Right atrium auricular region (tissue), 2 donors: ENCODE measurements around the gene GRK1. TPM values are rescaled to one million over a fixed set of nuclear protein-coding genes. Genes with fewer than 3 reads are reported as not detected.

Experiments
- DNase-seq: peaks from one replicate; pipeline ENCODE4 v3.0.0-alpha.2; 2019; ENCODE audit warnings: low spot score
- H3K27ac ChIP-seq, 2 donors: fragments of 200-600 bp; sonication (generic); 1 replicate in 1 of 2; 2 replicates in 1 of 2; pipeline ENCODE4 v1.5.1; 2016 to 2019
- H3K27me3 ChIP-seq, 2 donors: fragments of 200-600 bp; sonication (generic); one replicate each; pipeline versions ENCODE4 v1.5.1 to v1.6.0; 2017 to 2019
- H3K36me3 ChIP-seq: fragments of 200-600 bp; sonication (generic); one replicate; pipeline ENCODE4 v1.5.1; 2016
- H3K4me1 ChIP-seq, 2 donors: fragments of 200-600 bp; sonication (generic); one replicate each; pipeline versions ENCODE4 v1.5.1 to v1.6.0; 2017 to 2019
- H3K4me3 ChIP-seq, 2 donors: fragments of 200-600 bp; sonication (generic); 1 replicate in 1 of 2; 2 replicates in 1 of 2; pipeline ENCODE4 v1.5.1; 2017 to 2019; ENCODE audit warnings: mild to moderate bottlenecking in 1 of 2, moderate library complexity in 1 of 2
- H3K9me3 ChIP-seq, 2 donors: fragments of 200-600 bp; sonication (generic); one replicate each; pipeline ENCODE4 v1.5.1; 2019
- CTCF ChIP-seq, 2 donors: fragments of 200-600 bp; sonication (generic); IDR thresholded peaks; one replicate each; pipeline ENCODE4 v1.5.1; 2019; ENCODE audit warnings: antibody characterized with exemption in 2 of 2
- total RNA-seq, 2 donors: library from RNA; depleted of rRNA; stranded (reverse); fragments of >200 nt; gene quantifications; one replicate each; pipeline ENCODE4 v1.1.0, GENCODE V29; 2016

GRK1 gene
- total RNA-seq, 2 donors from 2014 or later: not detected

- Histone ChIP-seq H3K27me3 (no peaks in the 10 kb centered on the region), H3K9me3 (no peaks in the 10 kb centered on the region), H3K36me3 (no peaks in the 10 kb centered on the region), H3K4me1 (peaks cover 0 to 2% of the 10 kb centered on the region in 2 donors), H3K27ac (no peak overlapping the region), H3K4me3 (no peak overlapping the region)
- TF ChIP-seq CTCF (IDR thresholded peaks at IDR 0.05): no peak
- DNase-seq: no peak
Measured at GRCh38 chr13:113764793-113765563, 98.0 kb downstream of the GRK1 start.

- no peak for TF ChIP-seq CTCF (IDR thresholded peaks at IDR 0.05)
- no peaks in the 10 kb centered on the region for H3K36me3 ChIP-seq
- no peak for DNase-seq
Measured at GRCh38 chr13:113765564-113765910, 98.5 kb downstream of the GRK1 start.

DNA sequence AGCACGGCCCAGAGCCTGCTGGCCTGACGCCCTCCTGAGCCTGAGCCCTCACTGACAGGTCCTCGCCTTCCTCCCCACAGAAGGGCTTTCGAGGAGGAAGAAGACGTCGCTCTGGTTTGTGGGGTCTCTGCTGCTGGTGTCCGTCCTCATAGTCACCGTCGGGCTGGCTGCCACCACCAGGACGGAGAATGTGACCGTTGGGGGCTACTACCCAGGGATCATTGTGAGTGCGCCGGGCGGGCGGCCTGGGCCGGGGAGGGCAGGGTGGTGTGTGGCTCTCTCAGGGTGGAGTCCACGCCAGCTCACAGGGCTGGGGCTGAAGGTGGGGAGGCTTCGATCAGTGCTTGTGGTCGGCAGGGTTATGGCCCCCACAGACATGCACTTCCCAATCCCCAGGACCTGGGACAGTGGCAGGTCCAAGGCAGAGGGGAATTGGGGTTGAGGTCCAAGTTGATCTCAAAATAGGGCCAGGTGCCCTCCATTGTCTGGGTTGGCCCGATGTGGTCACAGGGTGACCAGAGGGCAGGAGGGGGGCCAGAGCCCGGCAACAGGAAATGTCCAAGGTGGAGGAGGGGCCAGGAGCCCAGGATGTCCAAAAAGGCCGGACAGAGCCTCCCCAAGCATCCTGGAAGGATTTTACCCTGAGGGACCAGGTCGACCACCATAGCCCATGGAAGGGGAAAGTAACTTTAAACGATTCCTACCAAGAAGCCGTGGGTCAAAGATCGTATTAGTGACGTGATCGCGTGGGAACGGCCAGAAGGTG, 99.2 kb downstream of the GRK1 start:
- Histone ChIP-seq H3K27me3 (no peaks in the 10 kb centered on the region), H3K9me3 (no peaks in the 10 kb centered on the region), H3K36me3 (no peaks in the 10 kb centered on the region), H3K27ac (no peak overlapping the region), H3K4me1 (no peaks in the 10 kb centered on the region), H3K4me3 (no peak overlapping the region)
- DNase-seq: no peak
- no peak for TF ChIP-seq CTCF (IDR thresholded peaks at IDR 0.05)

More at GRCh38 chr13:113765564-113765910, 98.5 kb downstream of the GRK1 start:
- H3K27ac ChIP-seq: no peak overlapping the region
- no peaks in the 10 kb centered on the region for H3K4me1 ChIP-seq
- H3K9me3 ChIP-seq: no peaks in the 10 kb centered on the region
- H3K27me3 ChIP-seq: no peaks in the 10 kb centered on the region
- no peak overlapping the region for H3K4me3 ChIP-seq

DNA sequence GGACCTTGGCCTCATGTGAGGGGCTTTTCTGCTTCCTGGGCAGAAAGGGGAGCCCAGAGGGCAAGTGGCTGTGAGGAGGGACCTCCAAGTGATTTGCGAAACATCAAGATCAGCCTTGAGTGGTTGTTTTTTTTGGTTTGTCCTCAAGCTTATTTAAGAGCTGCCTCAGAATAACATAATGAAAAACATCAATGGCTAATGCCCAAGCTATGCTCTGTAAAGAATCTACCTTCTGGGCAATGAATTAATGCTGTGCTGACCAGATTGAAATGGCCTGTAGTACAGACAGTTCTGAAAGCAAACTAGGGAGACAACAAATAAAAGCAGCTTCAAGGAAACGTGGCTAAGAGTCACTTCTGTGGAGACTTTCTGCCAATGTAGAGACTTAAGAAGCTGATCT, 100.3 kb downstream of the GRK1 start:
- no peak for TF ChIP-seq CTCF (IDR thresholded peaks at IDR 0.05)
- no peak overlapping the region for H3K27ac ChIP-seq
- H3K4me3 ChIP-seq: no peak overlapping the region
- no peaks in the 10 kb centered on the region for H3K4me1 ChIP-seq
- H3K36me3 ChIP-seq: no peaks in the 10 kb centered on the region
- no peaks in the 10 kb centered on the region for H3K9me3 ChIP-seq
- no peaks in the 10 kb centered on the region for H3K27me3 ChIP-seq
- DNase-seq: no peak

DNA sequence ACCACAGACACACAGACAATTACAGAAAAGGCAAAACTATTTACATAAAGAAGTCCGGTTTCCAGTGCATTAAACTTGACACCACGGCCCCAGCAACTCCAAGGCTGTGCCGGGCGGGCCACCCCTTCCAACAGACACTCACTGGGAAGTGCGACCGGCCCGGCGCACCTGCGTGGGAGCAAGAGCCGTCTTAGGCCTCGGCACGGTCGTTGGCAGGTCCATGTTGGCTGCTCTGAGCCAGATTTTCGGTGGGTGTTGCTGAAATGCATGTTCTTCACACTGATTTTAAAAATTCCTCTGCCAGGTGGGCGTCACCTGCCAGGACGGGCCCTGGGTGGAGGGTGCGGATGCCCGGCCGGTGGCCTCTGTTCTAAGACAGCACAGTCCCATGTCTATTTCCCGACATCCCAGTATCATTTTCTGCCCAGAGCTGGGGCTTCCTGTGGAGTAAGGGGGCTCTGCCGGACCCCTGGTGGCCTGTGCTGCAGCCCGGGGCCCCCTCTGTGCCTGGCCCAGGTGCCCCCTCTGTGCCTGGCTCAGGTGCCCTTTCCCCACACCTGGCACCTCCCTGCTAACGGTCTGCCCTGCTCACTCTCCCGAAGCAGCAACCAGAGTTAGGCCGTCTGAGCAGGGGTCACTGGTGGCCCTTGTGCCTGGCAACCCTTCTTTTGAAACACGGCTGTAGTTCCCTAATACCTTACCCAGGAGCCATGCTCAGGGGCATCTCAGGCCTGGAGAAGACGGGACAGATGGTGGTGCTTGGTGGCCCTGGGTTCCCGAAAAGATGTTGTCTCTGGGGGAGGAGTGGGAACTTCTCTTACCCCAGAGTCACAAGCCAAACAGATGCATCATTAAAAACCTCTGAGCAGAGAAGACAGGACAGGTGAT, 101.2 kb downstream of the GRK1 start:
- no peaks in the 10 kb centered on the region for H3K36me3 ChIP-seq
- no peaks in the 10 kb centered on the region for H3K9me3 ChIP-seq
- H3K27ac ChIP-seq: no peak overlapping the region
- no peaks in the 10 kb centered on the region for H3K4me1 ChIP-seq
- no peak overlapping the region for H3K4me3 ChIP-seq
- TF ChIP-seq CTCF (IDR thresholded peaks at IDR 0.05): no peak
- no peak for DNase-seq
- no peaks in the 10 kb centered on the region for H3K27me3 ChIP-seq
